ENCODE data around the gene CEPT1. TPM values are rescaled to one million over a fixed set of nuclear protein-coding genes. Genes with fewer than 3 reads are reported as not detected.

The CEPT1 gene
- total and polyA plus RNA-seq, 9 of the 15 experiments (the other 6 are each of a cell fraction or from before 2014, with no cell fraction given): 24.4 to 72.6 (median 42.4) TPM

DNA sequence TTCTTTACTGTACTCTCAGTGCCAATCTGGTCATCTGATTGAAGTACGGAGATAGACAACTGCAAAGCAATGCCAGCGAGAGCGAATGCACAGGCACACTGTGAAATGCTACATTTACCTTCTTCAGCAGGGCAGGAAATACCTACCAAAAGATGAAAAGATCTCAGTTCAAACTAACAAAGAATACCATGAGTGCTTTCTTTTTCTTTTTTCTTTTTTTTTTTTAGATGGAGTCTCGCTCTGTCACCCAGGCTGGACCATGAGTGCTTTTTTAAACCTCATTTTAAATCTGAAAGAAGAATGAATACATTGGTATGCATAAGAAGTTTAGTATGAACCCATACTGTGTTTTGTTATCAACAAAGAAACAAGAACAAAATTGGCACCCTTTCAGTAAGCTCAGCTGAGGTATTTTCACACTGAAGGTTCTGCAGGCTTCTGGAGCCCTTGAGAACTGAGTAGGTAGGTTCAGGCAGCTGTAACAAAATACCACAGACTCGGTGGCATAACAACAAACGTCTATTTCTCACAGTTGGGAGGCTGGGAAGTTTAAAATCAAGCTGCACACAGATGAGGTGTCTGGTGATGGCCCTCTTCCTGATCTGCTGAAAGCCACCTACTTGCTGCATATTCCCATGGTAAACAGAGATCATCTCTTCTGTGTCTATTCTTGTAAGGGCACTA is 85.8 kb downstream of the CEPT1 start:
- FAIRE-seq: no peak
- Histone ChIP-seq H3K4me3 (no peak overlapping the region), H3K9me3 (replicated peaks; ENCODE audit: control insufficient read depth, insufficient read depth, low read depth, low read length) (no peaks in the 10 kb centered on the region), H2AFZ (ENCODE audit: low read depth, low read length) (no peak overlapping the region), H3K27ac (ENCODE audit: extremely low read depth, low read depth, low read length) (no peak overlapping the region), H3K4me2 (ENCODE audit: insufficient read depth, low read length) (no peak overlapping the region), H3K36me3 (ENCODE audit: control insufficient read depth, insufficient read depth, low read length) (no peaks in the 10 kb centered on the region), H3K9ac (ENCODE audit: insufficient read depth in 1 of 2, low read depth in 2 of 2, low read length in 2 of 2) (no peak overlapping the region), H3K27me3 (ENCODE audit: control insufficient read depth in 2 of 2, insufficient read depth in 2 of 2, low read length in 2 of 2) (peaks cover 16 to 19% of the 10 kb centered on the region in 2 experiments; a peak in 4 of 5 replicates), H3K4me1 (replicated peaks in 1 of 2; ENCODE audit: control insufficient read depth in 2 of 2, insufficient read depth in 2 of 2, low read length in 2 of 2) (no peaks in the 10 kb centered on the region; a peak in 2 of 5 replicates), H3K9me1 (ENCODE audit: control insufficient read depth, insufficient read depth, low read length) (no peaks in the 10 kb centered on the region), H4K20me1 (replicated peaks; ENCODE audit: control insufficient read depth, insufficient read depth, low read length) (peaks cover 2% of the 10 kb centered on the region; the same call in 1 of the 2 replicates), H3K79me2 (ENCODE audit: control insufficient read depth, insufficient read depth, low read length) (no peaks in the 10 kb centered on the region)
- no peak for DNase-seq (ENCODE audit: extremely low read depth in 1 of 4, low spot score in 3 of 4)
- under 1% methylated on average over 6 of the region's 6 CpGs for WGBS (ENCODE audit: insufficient coverage, low coverage, missing lambda C conversion rate)
- POLR2A ChIA-PET: interaction anchor here (0.7 kb wide), 1 partner anchor 54 kb away, joined by 3 read pairs; no protein-coding TSS in a partner anchor
- intact Hi-C loops (cut with micrococcal nuclease) (no loop called here), in situ Hi-C loops (cut with MboI) (loop anchor here (10.0 kb wide), 1 partner anchor 169 kb away; no protein-coding TSS in a partner anchor)
- TF ChIP-seq ZKSCAN1 (IDR thresholded peaks at IDR 0.05; ENCODE audit: low read depth, low read length) (no peak), CREBBP (IDR thresholded peaks at IDR 0.05; ENCODE audit: low read depth, low read length) (no peak), NONO (IDR thresholded peaks at IDR 0.05; ENCODE audit: low read depth in 2 of 2, low read length in 1 of 2) (no peak)
- TF ChIP-seq, protein P1, sequence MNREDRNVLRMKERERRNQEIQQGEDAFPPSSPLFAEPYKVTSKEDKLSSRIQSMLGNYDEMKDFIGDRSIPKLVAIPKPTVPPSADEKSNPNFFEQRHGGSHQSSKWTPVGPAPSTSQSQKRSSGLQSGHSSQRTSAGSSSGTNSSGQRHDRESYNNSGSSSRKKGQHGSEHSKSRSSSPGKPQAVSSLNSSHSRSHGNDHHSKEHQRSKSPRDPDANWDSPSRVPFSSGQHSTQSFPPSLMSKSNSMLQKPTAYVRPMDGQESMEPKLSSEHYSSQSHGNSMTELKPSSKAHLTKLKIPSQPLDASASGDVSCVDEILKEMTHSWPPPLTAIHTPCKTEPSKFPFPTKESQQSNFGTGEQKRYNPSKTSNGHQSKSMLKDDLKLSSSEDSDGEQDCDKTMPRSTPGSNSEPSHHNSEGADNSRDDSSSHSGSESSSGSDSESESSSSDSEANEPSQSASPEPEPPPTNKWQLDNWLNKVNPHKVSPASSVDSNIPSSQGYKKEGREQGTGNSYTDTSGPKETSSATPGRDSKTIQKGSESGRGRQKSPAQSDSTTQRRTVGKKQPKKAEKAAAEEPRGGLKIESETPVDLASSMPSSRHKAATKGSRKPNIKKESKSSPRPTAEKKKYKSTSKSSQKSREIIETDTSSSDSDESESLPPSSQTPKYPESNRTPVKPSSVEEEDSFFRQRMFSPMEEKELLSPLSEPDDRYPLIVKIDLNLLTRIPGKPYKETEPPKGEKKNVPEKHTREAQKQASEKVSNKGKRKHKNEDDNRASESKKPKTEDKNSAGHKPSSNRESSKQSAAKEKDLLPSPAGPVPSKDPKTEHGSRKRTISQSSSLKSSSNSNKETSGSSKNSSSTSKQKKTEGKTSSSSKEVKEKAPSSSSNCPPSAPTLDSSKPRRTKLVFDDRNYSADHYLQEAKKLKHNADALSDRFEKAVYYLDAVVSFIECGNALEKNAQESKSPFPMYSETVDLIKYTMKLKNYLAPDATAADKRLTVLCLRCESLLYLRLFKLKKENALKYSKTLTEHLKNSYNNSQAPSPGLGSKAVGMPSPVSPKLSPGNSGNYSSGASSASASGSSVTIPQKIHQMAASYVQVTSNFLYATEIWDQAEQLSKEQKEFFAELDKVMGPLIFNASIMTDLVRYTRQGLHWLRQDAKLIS (CRISPR knock-in tag; IDR thresholded peaks at IDR 0.05): no peak
- ATAC-seq: no peak
- CTCF ChIA-PET (ENCODE audit: low intra/inter-chr PET ratio): interaction anchor here (0.6 kb wide), 1 partner anchor 432 kb away, joined by 4 read pairs; no protein-coding TSS in a partner anchor
- no TSS peak for BruUV-seq (replicated peaks)

All from K562 (cell line).